WERI-Rb-1 (cell line): ENCODE data around the gene PIEZO1.

ENCODE experiments used
- DNase-seq: peaks from one replicate; pipeline ENCODE4 v3.0.0-alpha.2; 2020
- H3K27ac ChIP-seq: fragments of 250-450 bp; sonication (Bioruptor Pico); 2 replicates; pipeline ENCODE4 v1.5.1; 2020; ENCODE audit warnings: mild to moderate bottlenecking, moderate library complexity
- H3K27me3 ChIP-seq: fragments of 250-450 bp; sonication (Bioruptor Pico); 2 replicates; pipeline ENCODE4 v1.5.1; 2021; ENCODE audit warnings: mild to moderate bottlenecking, low read depth, moderate library complexity; ENCODE audit not compliant: insufficient read depth, severe bottlenecking
- H3K36me3 ChIP-seq: fragments of 250-450 bp; sonication (Bioruptor Pico); 2 replicates; pipeline ENCODE4 v1.5.1; 2020; ENCODE audit warnings: mild to moderate bottlenecking, moderate library complexity
- H3K4me3 ChIP-seq: 2 replicates; pipeline ENCODE4 v1.5.1; 2011; ENCODE audit warnings: low read depth, mild to moderate bottlenecking, control low read depth, low read length
- H3K9me3 ChIP-seq: fragments of 250-450 bp; sonication (Bioruptor Pico); 2 replicates; pipeline ENCODE4 v1.5.1; 2021; ENCODE audit warnings: mild to moderate bottlenecking, moderate library complexity; ENCODE audit not compliant: severe bottlenecking
- CTCF ChIP-seq: IDR thresholded peaks from 2 replicates; pipeline ENCODE4 v1.5.1; 2011; ENCODE audit warnings: low read depth, mild to moderate bottlenecking, control low read depth, inconsistent platforms, low read length

PIEZO1 gene

DNA sequence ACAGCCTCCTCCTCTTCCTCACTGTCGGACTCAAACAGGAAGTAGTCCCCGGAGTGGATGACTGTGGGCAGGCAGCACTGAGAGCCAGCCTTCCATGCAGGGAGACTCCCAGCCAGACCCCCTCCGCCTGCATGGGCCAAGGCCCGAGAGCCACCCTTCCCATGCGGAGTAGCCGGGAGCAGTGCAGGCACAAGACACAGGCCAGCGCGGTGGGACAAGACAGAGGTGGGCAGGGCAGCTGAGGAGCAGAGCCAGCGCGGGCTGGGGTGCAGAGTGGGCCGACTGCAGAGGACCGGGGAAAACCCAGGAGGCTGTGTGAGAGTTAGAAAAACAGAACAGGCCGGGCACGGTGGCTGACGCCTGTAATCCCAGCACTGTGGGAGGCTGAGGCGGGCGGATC is 61.1 kb downstream of the PIEZO1 start:
- H3K27ac ChIP-seq: no peak overlapping the region
- no peak for TF ChIP-seq CTCF
- no peaks in the 10 kb centered on the region for H3K36me3 ChIP-seq
- H3K27me3 ChIP-seq: no peaks in the 10 kb centered on the region
- no peak overlapping the region for H3K4me3 ChIP-seq
- no peaks in the 10 kb centered on the region for H3K9me3 ChIP-seq
- no peak for DNase-seq

- no peak for DNase-seq
- no peaks in the 10 kb centered on the region for H3K27me3 ChIP-seq
Measured at GRCh38 chr16:88723507-88723887, 61.5 kb downstream of the PIEZO1 start.

GRCh38 chr16:88722784-88723506 is 62.1 kb downstream of the PIEZO1 start:
- H3K36me3 ChIP-seq: no peaks in the 10 kb centered on the region
- TF ChIP-seq CTCF: no peak
- no peak overlapping the region for H3K4me3 ChIP-seq
- no peak overlapping the region for H3K27ac ChIP-seq
- H3K9me3 ChIP-seq: no peaks in the 10 kb centered on the region
- DNase-seq: no peak
- H3K27me3 ChIP-seq: no peaks in the 10 kb centered on the region

More at GRCh38 chr16:88723507-88723887, 61.5 kb downstream of the PIEZO1 start:
- TF ChIP-seq CTCF: no peak
- no peaks in the 10 kb centered on the region for H3K36me3 ChIP-seq
- H3K27ac ChIP-seq: no peak overlapping the region
- H3K4me3 ChIP-seq: no peak overlapping the region
- no peaks in the 10 kb centered on the region for H3K9me3 ChIP-seq

GRCh38 chr16:88721815-88722755 is 62.9 kb downstream of the PIEZO1 start:
- DNase-seq: no peak
- Histone ChIP-seq H3K4me3 (no peak overlapping the region), H3K9me3 (no peaks in the 10 kb centered on the region), H3K27me3 (no peaks in the 10 kb centered on the region), H3K27ac (no peak overlapping the region), H3K36me3 (no peaks in the 10 kb centered on the region; the same call in 1 of the 2 replicates)
- no peak for TF ChIP-seq CTCF

- Histone ChIP-seq H3K36me3 (no peaks in the 10 kb centered on the region; the same call in 1 of the 2 replicates), H3K9me3 (no peaks in the 10 kb centered on the region), H3K4me3 (no peak overlapping the region), H3K27me3 (no peaks in the 10 kb centered on the region), H3K27ac (no peak overlapping the region)
- TF ChIP-seq CTCF: no peak
- no peak for DNase-seq
Measured at GRCh38 chr16:88721236-88721635, 63.8 kb downstream of the PIEZO1 start.
